Measurements from ENCODE around the gene KPNA4. TPM values are rescaled to one million over a fixed set of nuclear protein-coding genes. Genes with fewer than 3 reads are reported as not detected.

KPNA4 gene
- total RNA-seq, 4 donors from 2014 or later, result 23.0 to 27.7 (median 24.6) TPM

- WGBS, 2 donors, result 89 to 91% methylated on average over 6 of the region's 6 CpGs
- no peak for DNase-seq (ENCODE audit: low spot score in 2 of 2)
- H3K4me3 ChIP-seq (ENCODE audit: low read depth, poor library complexity, severe bottlenecking), result no peak overlapping the region
- TF ChIP-seq POLR2A (IDR thresholded peaks at IDR 0.05), result no peak
- TF ChIP-seq, protein P1, sequence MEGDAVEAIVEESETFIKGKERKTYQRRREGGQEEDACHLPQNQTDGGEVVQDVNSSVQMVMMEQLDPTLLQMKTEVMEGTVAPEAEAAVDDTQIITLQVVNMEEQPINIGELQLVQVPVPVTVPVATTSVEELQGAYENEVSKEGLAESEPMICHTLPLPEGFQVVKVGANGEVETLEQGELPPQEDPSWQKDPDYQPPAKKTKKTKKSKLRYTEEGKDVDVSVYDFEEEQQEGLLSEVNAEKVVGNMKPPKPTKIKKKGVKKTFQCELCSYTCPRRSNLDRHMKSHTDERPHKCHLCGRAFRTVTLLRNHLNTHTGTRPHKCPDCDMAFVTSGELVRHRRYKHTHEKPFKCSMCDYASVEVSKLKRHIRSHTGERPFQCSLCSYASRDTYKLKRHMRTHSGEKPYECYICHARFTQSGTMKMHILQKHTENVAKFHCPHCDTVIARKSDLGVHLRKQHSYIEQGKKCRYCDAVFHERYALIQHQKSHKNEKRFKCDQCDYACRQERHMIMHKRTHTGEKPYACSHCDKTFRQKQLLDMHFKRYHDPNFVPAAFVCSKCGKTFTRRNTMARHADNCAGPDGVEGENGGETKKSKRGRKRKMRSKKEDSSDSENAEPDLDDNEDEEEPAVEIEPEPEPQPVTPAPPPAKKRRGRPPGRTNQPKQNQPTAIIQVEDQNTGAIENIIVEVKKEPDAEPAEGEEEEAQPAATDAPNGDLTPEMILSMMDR (IDR thresholded peaks at IDR 0.05), result no peak
- intact Hi-C loops (cut with DNase I; ENCODE audit: low total_unique reads), result no loop called here
Measured at GRCh38 chr3:160481856-160482255, 83.5 kb downstream of the KPNA4 start.

- 88 to 97% methylated on average over 5 of the region's 5 CpGs for WGBS, 2 donors
- no peak overlapping the region for H3K4me3 ChIP-seq (ENCODE audit: low read depth, poor library complexity, severe bottlenecking)
- TF ChIP-seq, protein P1 (IDR thresholded peaks at IDR 0.05), result no peak
- TF ChIP-seq POLR2A (IDR thresholded peaks at IDR 0.05), result no peak
- intact Hi-C loops (cut with DNase I; ENCODE audit: low total_unique reads), result no loop called here
- DNase-seq (ENCODE audit: low spot score in 2 of 2), result no peak
Measured at GRCh38 chr3:160480931-160481330, 84.4 kb downstream of the KPNA4 start.

DNA sequence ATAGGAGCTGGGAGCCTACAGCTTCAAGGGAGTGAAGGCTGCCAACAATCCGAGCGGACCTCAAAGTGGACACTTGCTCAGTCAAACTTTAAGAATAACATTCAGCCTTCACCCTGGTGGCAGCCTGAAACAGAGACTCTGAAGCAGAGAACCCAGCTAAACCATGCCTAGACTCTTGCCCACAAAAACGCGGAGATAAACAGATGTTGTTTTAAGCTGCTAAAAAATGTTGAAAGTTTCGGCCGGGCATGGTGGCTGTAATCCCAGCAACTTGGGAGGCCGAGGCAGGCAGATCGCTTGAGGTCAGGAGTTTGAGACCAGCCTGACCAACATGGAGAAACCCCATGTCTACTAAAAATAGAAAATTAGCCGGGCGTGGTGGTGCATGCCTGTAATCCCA is 86.0 kb downstream of the KPNA4 start:
- no peak for TF ChIP-seq POLR2A (IDR thresholded peaks at IDR 0.05)
- TF ChIP-seq, protein P1 (IDR thresholded peaks at IDR 0.05), result no peak
- DNase-seq (ENCODE audit: low spot score in 2 of 2), result no peak
- intact Hi-C loops (cut with DNase I; ENCODE audit: low total_unique reads), result no loop called here
- H3K4me3 ChIP-seq (ENCODE audit: low read depth, poor library complexity, severe bottlenecking), result no peak overlapping the region
- 91 to 92% methylated on average over 10 of the region's 10 CpGs for WGBS, 2 donors

GRCh38 chr3:160478338-160478737 is 87.0 kb downstream of the KPNA4 start:
- intact Hi-C loops (cut with DNase I; ENCODE audit: low total_unique reads), result no loop called here
- DNase-seq (ENCODE audit: low spot score in 2 of 2), result no peak
- no peak overlapping the region for H3K4me3 ChIP-seq (ENCODE audit: low read depth, poor library complexity, severe bottlenecking)
- 81 to 82% methylated on average over 5 of the region's 5 CpGs for WGBS, 2 donors
- TF ChIP-seq, protein P1 (IDR thresholded peaks at IDR 0.05), result no peak
- no peak for TF ChIP-seq POLR2A (IDR thresholded peaks at IDR 0.05)

DNA sequence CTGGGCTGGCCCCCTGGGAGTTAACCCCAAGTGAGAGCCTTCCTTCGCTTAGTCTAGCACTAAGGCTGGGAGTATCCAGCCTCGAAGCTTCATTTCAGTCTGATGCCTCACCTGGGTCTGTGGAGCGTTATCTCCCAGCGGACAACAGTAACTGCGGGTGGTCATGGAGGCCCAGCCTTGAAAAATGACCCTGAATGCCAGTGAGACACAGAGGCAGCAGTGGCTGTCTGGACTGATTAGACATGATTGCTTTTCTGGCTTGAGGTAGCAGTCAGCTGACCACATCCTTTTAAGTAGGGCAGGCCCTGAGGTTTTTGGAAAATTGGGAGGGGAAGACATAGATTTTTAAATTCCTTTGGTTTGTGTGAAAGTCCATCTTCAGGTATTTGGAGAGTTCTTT is 87.6 kb downstream of the KPNA4 start:
- intact Hi-C loops (cut with DNase I; ENCODE audit: low total_unique reads), result no loop called here
- TF ChIP-seq POLR2A (IDR thresholded peaks at IDR 0.05), result no peak
- TF ChIP-seq, protein P1 (IDR thresholded peaks at IDR 0.05), result no peak
- DNase-seq (ENCODE audit: low spot score in 2 of 2), result no peak
- 85 to 86% methylated on average over 5 of the region's 5 CpGs for WGBS, 2 donors
- no peak overlapping the region for H3K4me3 ChIP-seq (ENCODE audit: low read depth, poor library complexity, severe bottlenecking)

DNA sequence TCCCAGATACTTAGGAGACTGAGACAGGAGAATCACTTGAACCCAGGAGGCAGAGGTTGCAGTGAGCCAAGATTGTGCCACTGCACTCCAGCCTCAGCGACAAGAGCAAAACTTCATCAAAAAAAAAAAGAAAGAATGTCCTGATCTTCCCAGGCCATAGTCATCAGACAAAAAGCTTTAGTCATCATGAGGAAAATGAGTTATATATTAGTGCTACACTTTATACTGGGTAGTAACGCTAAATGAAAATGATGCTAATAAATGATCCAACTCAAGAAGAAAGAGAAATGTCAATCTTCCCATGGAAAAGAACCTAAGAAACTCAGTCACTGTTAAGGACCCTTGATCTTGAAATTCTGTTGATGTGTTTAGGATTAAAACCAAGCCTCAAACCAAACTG is 89.5 kb downstream of the KPNA4 start:
- H3K4me3 ChIP-seq (ENCODE audit: low read depth, poor library complexity, severe bottlenecking), result no peak overlapping the region
- no peak for TF ChIP-seq POLR2A (IDR thresholded peaks at IDR 0.05)
- TF ChIP-seq, protein P1 (IDR thresholded peaks at IDR 0.05), result no peak
- no peak for DNase-seq (ENCODE audit: low spot score in 2 of 2)
- WGBS, 2 donors, result 95 to 96% methylated on average over 2 of the region's 2 CpGs
- intact Hi-C loops (cut with DNase I; ENCODE audit: low total_unique reads), result no loop called here
